ENCODE data around the gene FMO5. TPM values are rescaled to one million over a fixed set of nuclear protein-coding genes. Genes with fewer than 3 reads are reported as not detected.

Gene FMO5
- total RNA-seq, 2 donors from 2014 or later, result 0.86 to 1.1 TPM

DNA sequence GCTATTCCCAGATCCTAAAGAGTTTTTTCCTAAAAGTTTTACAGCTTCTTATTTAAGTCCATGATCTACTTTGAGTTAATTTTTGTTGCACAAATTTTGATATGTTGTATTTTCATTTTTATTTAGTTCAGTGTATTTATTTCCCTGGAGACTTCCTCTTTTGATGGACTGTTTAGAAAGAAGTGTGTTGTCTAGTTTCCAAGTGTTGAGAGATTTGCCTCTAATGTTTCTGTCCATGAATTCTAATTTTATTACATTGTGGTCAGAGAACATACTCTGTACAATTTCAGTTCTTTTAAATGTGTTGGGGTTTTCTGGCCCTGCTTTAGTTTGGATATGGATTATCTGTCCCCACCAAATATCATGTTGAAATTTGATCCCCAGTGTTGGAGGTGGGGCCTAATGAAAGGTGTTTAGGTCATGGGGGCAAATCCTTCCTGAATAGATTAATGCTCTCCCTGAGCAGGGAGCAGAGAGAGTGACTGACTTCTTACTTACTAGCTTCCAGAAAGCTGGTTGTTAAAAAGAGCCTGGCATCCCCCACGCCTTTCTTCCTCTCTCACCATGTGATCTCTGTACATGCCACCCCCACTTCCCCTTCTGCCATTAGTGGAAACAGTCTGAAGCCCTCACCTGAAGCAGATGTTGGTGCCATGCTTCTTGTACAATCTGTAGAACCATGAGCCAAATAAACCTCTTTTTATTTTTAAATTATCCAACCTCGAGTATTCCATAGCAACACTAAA lies 21.9 kb upstream of the FMO5 start:
- no peak overlapping the region for H3K4me3 ChIP-seq
- no peak overlapping the region for H3K27ac ChIP-seq
- no peaks in the 10 kb centered on the region for H3K9me3 ChIP-seq
- peaks cover 0 to 17% of the 10 kb centered on the region in 2 donors for H3K4me1 ChIP-seq
- H3K27me3 ChIP-seq, result no peaks in the 10 kb centered on the region
- no peak for DNase-seq (ENCODE audit: low spot score)
- no peak for TF ChIP-seq CTCF (IDR thresholded peaks at IDR 0.05)
- no peaks in the 10 kb centered on the region for H3K36me3 ChIP-seq

DNA sequence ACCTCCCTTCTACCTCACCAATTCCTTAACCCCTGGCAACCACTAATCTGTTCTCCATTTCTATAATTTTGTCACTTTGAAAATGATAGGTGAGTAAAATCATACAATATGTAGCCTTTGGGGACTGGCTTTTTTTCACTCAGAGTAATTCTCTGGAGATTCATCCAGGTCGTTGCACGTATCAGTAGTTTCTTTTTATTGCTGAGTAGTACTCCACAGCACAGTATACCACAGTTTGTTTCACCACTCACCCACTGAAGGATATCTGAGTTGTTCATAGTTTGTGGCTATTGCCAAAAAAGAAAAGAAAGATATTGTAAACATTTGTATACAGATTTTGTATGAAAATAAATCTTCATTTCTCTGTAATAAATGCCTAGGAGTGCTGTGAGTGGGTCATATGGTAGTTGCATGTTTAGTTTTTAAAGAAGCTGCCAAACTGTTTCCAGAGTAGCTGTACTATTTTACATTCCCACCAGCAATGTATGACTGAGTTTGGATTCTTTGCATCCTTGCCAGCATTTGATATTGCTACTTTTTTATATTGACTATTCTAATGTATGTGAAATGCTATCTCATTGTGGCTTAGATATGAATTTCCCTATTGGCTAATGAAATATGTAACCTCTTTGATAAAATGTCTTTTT lies 21.0 kb upstream of the FMO5 start:
- no peak overlapping the region for H3K27ac ChIP-seq

DNA sequence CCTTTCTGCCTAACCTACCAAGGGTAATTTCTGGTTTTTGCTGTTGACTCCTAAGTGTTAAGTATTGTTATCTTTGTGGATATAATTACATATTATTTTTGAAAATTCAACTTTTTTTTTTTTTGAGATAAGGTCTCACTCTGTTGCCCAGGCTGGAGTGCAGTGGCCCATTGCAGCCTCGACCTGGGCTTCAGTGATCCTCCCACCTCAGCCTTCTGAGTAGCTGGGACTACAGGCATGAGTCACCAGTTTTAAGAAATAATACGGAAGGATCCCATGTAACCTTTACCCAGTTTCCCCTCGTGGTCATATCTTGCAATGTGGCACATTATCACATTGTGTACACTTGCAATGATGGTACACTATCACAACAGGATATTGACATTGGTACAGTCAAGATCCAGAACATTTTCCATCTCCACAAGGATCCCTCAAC lies 20.5 kb upstream of the FMO5 start:
- Histone ChIP-seq H3K27ac (no peak overlapping the region), H3K4me3 (no peak overlapping the region)
- TF ChIP-seq CTCF (IDR thresholded peaks at IDR 0.05), result no peak

More for the DNA sequence above, 21.0 kb upstream of the FMO5 start:
- Histone ChIP-seq H3K4me1 (peaks cover 0 to 17% of the 10 kb centered on the region in 2 donors), H3K36me3 (no peaks in the 10 kb centered on the region), H3K4me3 (no peak overlapping the region), H3K27me3 (no peaks in the 10 kb centered on the region), H3K9me3 (no peaks in the 10 kb centered on the region)
- DNase-seq (ENCODE audit: low spot score), result no peak
- no peak for TF ChIP-seq CTCF (IDR thresholded peaks at IDR 0.05)

GRCh38 chr1:147245129-147245528 lies 20.0 kb upstream of the FMO5 start:
- no peaks in the 10 kb centered on the region for H3K27me3 ChIP-seq
- no peak for DNase-seq (ENCODE audit: low spot score)
- no peak overlapping the region for H3K27ac ChIP-seq
- H3K4me3 ChIP-seq, result no peak overlapping the region
- H3K9me3 ChIP-seq, result no peaks in the 10 kb centered on the region
- H3K36me3 ChIP-seq, result no peaks in the 10 kb centered on the region
- TF ChIP-seq CTCF (IDR thresholded peaks at IDR 0.05), result no peak
- H3K4me1 ChIP-seq, result peaks cover 0 to 17% of the 10 kb centered on the region in 2 donors

More for the DNA sequence above, 20.5 kb upstream of the FMO5 start:
- DNase-seq (ENCODE audit: low spot score), result no peak
- Histone ChIP-seq H3K27me3 (no peaks in the 10 kb centered on the region), H3K36me3 (no peaks in the 10 kb centered on the region), H3K4me1 (peaks cover 0 to 17% of the 10 kb centered on the region in 2 donors), H3K9me3 (no peaks in the 10 kb centered on the region)

GRCh38 chr1:147243841-147244240 lies 18.7 kb upstream of the FMO5 start:
- peaks cover 0 to 17% of the 10 kb centered on the region in 2 donors for H3K4me1 ChIP-seq
- H3K36me3 ChIP-seq, result no peaks in the 10 kb centered on the region
- H3K27ac ChIP-seq, result peak overlapping the region; percentile 92 to 95
- H3K4me3 ChIP-seq, result peak overlapping the region; percentile 87 to 94
- DNase-seq (ENCODE audit: low spot score), result no peak
- no peaks in the 10 kb centered on the region for H3K9me3 ChIP-seq
- TF ChIP-seq CTCF (IDR thresholded peaks at IDR 0.05), result no peak
- H3K27me3 ChIP-seq, result no peaks in the 10 kb centered on the region

All from right atrium auricular region (tissue), 2 donors.